OCI-M1 (cell line): Measurements from ENCODE around the gene UNC119B.

Experiments
- DNase-seq: peaks from one replicate; lab custom pipeline; 2025; lab: John Stamatoyannopoulos, UW

Gene UNC119B

GRCh38 chr12:120688527-120689071 is 21.7 kb upstream of the UNC119B start:
- peak; percentile 77 for DNase-seq

GRCh38 chr12:120689397-120690082 is 20.7 kb upstream of the UNC119B start:
- no peak for DNase-seq

- DNase-seq, result no peak
Measured at GRCh38 chr12:120690083-120690450, 20.2 kb upstream of the UNC119B start.

- no peak for DNase-seq
Measured at GRCh38 chr12:120690978-120691377, 19.3 kb upstream of the UNC119B start.

- no peak for DNase-seq
Measured at GRCh38 chr12:120692524-120693033, 17.7 kb upstream of the UNC119B start.

GRCh38 chr12:120693848-120694247 is 16.4 kb upstream of the UNC119B start:
- no peak for DNase-seq

- DNase-seq, result no peak
Measured at GRCh38 chr12:120696626-120697025, 13.6 kb upstream of the UNC119B start.

GRCh38 chr12:120697344-120697743 is 12.9 kb upstream of the UNC119B start:
- DNase-seq, result no peak

GRCh38 chr12:120698665-120699064 is 11.6 kb upstream of the UNC119B start:
- no peak for DNase-seq

- DNase-seq, result no peak
Measured at GRCh38 chr12:120699553-120699952, 10.7 kb upstream of the UNC119B start.

GRCh38 chr12:120700886-120701285 is 9.4 kb upstream of the UNC119B start:
- DNase-seq, result no peak

GRCh38 chr12:120702637-120703036 is 7.6 kb upstream of the UNC119B start:
- no peak for DNase-seq

- DNase-seq, result no peak
Measured at GRCh38 chr12:120703311-120703942, 6.8 kb upstream of the UNC119B start.

- no peak for DNase-seq
Measured at GRCh38 chr12:120705618-120706017, 4.6 kb upstream of the UNC119B start.

GRCh38 chr12:120706029-120706428 is 4.2 kb upstream of the UNC119B start:
- no peak for DNase-seq

- DNase-seq, result no peak
Measured at GRCh38 chr12:120708651-120709050, 1.6 kb upstream of the UNC119B start.

- peak; percentile 26 for DNase-seq
Measured at GRCh38 chr12:120710805-120711296, 593 bp downstream of the UNC119B start.

- DNase-seq, result no peak
Measured at GRCh38 chr12:120711411-120711810, 1.2 kb downstream of the UNC119B start.

- DNase-seq, result no peak
Measured at GRCh38 chr12:120712610-120713009, 2.4 kb downstream of the UNC119B start.

GRCh38 chr12:120713861-120714482 is 3.7 kb downstream of the UNC119B start:
- DNase-seq, result peak; percentile 89

GRCh38 chr12:120718055-120718454 is 7.8 kb downstream of the UNC119B start:
- DNase-seq, result no peak

- DNase-seq, result no peak
Measured at GRCh38 chr12:120719072-120719471, 8.8 kb downstream of the UNC119B start.
